Measurements from ENCODE around the gene SNW1. TPM values are rescaled to one million over a fixed set of nuclear protein-coding genes. Genes with fewer than 3 reads are reported as not detected.

SNW1 gene
- 54.1 TPM for total RNA-seq

DNA sequence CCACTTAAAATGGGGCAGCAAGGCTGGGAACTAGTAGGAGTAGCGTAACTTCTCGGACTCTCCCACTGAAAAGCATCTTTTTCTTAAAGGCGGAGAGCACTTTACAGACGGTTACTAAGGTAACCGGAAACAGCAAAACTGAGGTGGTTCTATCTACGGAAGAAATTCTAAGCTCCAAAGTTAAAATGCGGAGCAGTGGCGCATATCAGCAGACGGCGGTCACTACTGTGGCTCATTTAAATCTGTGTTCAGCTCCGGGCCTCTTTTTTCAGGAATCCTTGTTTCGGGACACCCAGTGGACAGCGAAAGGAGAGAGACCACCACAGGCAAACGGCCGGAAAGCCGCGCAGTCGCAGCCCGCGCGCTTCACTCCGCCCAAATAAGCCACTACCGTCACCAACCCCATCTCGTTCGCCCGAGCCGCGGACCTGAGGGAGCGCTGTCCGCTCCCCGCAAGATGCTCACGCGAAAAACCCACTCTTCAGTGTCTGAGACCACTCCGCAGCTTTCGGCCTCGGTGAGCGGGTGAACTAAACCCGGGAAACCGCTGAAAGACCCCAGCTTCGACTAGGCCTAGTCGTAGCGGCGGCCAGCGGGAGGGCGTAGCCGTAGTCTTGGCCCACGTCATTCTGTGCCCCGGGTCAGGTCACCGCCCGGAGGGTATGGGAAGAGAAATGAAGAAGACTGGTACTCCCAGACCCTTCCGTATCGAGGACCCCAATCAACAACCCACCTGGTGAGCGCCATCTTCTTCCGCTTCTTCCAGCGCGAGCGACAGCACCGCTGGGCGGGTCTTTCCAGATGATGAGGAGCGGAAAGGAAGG is at the start of gene SNW1:
Gene SNW1, minus strand, starts transcription at position 776 of the 824 bp plus-strand sequence. Its CDS starts 29 bp downstream, at position 747.

DNA sequence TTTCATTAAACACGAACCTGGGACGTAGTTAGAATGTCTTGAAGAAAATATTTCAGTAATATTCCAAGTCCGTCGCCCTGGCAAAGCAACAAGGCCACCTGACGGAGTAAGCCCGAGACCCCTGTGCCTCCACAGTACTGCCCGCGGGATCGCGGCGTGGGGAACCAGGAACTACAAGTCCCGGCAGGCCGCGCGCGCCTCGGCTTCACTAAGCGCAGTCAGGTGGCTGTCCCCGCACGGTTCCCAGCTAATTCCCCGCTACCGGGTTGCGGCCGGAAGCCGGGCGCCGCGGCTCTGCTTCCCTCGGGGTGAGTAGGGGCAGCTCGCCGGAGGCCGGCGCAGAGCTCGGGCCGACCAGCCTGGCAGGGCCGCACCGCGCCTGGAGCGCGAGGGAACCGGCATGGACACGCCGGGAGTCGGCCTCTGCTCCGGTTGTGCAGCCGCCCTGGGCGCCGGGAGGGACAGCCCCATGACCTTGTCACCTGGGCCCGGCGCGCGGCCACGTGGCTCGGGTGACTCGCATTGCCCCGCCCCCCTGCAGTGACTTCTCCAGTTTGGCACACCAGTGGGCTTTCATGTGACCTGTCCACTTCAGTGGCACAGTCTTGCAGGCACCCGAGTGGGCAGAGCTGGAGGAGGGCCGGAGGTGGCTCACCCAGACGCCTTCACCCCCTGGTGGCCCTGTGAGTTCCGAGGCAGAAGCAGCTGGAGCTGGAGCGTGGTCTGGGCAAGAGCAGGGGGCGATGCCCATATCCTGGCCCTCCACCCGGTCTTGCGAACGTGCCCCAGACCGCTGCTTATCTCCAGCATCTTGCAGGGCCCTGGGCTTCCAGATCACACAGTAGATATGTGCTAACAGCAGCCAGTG is 39.1 kb upstream of the SNW1 start, which contains the start of gene ADCK1:
Gene ADCK1, plus strand, starts transcription at position 247 of the 868 bp plus-strand sequence. CDS start 18,870 bp downstream, outside the sequence.

DNA sequence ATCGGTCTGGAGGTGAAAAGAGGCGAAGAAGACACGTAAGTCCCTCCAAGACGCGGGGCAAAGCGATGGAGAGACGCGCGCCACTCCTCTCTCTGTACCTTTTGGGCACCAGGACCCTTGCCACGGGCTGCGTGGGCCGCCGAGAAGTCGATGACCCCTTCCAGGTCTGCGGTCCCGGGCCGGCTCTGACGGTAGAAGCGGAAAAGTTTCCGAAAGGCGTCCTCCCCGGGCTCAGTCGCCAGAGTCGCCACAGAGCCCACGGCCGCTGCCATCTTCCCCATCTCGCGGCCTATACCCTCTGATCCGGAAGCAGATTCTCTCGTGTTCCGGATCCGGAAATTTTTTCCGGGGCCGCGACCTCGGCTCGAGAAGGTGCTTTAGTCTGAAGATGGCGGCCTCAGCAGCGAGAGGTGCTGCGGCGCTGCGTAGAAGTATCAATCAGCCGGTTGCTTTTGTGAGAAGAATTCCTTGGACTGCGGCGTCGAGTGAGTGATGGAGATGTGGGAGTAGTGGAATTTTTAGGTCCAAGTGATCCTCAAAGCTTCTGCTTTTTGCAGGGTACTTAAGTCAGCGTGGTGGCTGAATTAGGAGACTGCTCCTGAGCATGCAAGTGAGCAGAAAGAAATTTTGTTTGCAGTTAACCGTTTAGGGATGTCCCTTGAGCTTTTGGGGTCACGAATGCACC is 53.1 kb downstream of the SNW1 start, which contains the start of the genes ALKBH1 and SLIRP:
Gene ALKBH1, minus strand, starts transcription at position 300 of the 685 bp plus-strand sequence. Its CDS starts 19 bp downstream, at position 281.
Gene SLIRP, plus strand, starts transcription at position 380 of the 685 bp plus-strand sequence. Its CDS starts 9 bp downstream, at position 389.

Other genes starting within 250 kb of the SNW1 start
- 31.6 TPM for gene SPTLC2, start 144.5 kb downstream of the SNW1 start, total RNA-seq
- gene ALKBH1, start 53.1 kb downstream of the SNW1 start, total RNA-seq, result 14.1 TPM
- 53.8 TPM for gene SLIRP, start 53.1 kb downstream of the SNW1 start, total RNA-seq
- 11.6 TPM for gene ADCK1, start 39.0 kb upstream of the SNW1 start, total RNA-seq